NCI-H187 (cell line): ENCODE measurements around the gene MXRA8.
"Not testable (repeated sequence)": the region's sequence is repeated elsewhere in the genome, so short reads cannot be mapped to it uniquely, and the experiment has no call there.

Source experiments
- DNase-seq, 2 experiments: peaks; one replicate each; lab custom pipeline; 2025; lab: John Stamatoyannopoulos, UW

Gene MXRA8

GRCh38 chr1:1393014-1393413 lies 34.7 kb upstream of the MXRA8 start:
- no peak for DNase-seq

GRCh38 chr1:1391225-1391624 lies 32.9 kb upstream of the MXRA8 start:
- no peak for DNase-seq

GRCh38 chr1:1390675-1391074 lies 32.3 kb upstream of the MXRA8 start:
- DNase-seq, result no peak

- DNase-seq, result no peak
Observed at GRCh38 chr1:1388078-1388472, 29.7 kb upstream of the MXRA8 start.

- DNase-seq, result no peak
Observed at GRCh38 chr1:1387098-1388077, 29.0 kb upstream of the MXRA8 start.

GRCh38 chr1:1385931-1386330 lies 27.6 kb upstream of the MXRA8 start:
- no peak for DNase-seq

- DNase-seq, result not testable (repeated sequence)
Observed at GRCh38 chr1:1385339-1385738, 27.0 kb upstream of the MXRA8 start.

GRCh38 chr1:1381294-1381693 lies 22.9 kb upstream of the MXRA8 start:
- DNase-seq, result no peak

GRCh38 chr1:1380860-1381259 lies 22.5 kb upstream of the MXRA8 start:
- DNase-seq, result no peak

- DNase-seq, result no peak
Observed at GRCh38 chr1:1377540-1378205, 19.3 kb upstream of the MXRA8 start.

GRCh38 chr1:1376551-1377226 lies 18.3 kb upstream of the MXRA8 start:
- no peak for DNase-seq

- peak; percentile 96 to 99 for DNase-seq
Observed at GRCh38 chr1:1374929-1375662, 16.7 kb upstream of the MXRA8 start, which contains the start of gene AURKAIP1. TSS of gene AURKAIP1 (minus strand) at chr1:1375207. CDS start at chr1:1374756, 451 bp downstream.

- DNase-seq, result no peak
Observed at GRCh38 chr1:1374589-1374928, 16.2 kb upstream of the MXRA8 start.

GRCh38 chr1:1373815-1374588 lies 15.6 kb upstream of the MXRA8 start:
- DNase-seq, result no peak

GRCh38 chr1:1373051-1373814 lies 14.9 kb upstream of the MXRA8 start:
- DNase-seq, result no peak

GRCh38 chr1:1371746-1372711 lies 13.7 kb upstream of the MXRA8 start:
- DNase-seq, result peak in 1 of 2 experiments; percentile 13

GRCh38 chr1:1371364-1371745 lies 13.0 kb upstream of the MXRA8 start:
- DNase-seq, result no peak

GRCh38 chr1:1370771-1371300 lies 12.5 kb upstream of the MXRA8 start:
- DNase-seq, result no peak

- not testable (repeated sequence) for DNase-seq
Observed at GRCh38 chr1:1370094-1370493, 11.7 kb upstream of the MXRA8 start.
